AML-193 (cell line): Measurements from ENCODE around the gene BNC2.

ENCODE experiments used
- DNase-seq, 2 experiments: peaks; one replicate each; lab custom pipeline; 2025; lab: John Stamatoyannopoulos, UW

Gene BNC2

DNA sequence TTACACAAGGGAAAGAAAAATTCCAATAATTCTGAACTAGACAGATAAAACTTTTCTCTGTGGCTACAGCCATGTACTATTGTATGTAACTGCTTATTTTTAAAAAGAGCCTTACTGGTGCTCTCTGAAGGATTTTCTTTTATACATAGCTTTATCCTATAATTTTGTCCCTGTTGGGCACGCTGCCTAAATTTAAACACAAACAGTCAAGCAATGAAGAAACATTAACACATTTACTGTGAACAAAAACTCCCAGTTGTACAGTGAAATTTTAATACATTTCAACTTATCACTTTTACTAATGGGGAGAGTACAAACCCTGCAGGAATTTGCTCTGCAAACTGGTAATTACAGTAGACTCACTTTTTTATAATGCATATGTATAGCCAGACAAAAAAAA lies 273.3 kb downstream of the BNC2 start:
- DNase-seq = no peak

GRCh38 chr9:16595227-16595626 lies 275.2 kb downstream of the BNC2 start:
- no peak for DNase-seq

DNA sequence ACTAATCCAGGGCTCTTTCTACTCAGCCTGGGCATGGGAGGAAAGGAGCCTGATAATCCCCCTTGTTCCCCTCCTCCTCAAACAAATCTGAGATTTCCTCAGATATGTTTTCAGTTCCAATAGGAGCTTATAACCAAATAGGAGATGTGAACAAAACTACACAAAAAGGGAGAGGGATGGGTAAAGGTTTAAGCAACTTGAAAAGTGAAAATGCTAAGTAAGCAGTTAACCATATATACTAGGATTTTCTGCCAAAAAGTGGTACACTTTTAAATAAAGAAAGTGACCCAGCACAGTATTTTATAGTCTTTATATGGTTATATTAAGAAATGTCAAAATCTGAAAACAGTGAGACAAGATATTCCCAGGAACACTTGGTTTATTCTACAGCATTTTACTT lies 275.7 kb downstream of the BNC2 start:
- DNase-seq = no peak

DNA sequence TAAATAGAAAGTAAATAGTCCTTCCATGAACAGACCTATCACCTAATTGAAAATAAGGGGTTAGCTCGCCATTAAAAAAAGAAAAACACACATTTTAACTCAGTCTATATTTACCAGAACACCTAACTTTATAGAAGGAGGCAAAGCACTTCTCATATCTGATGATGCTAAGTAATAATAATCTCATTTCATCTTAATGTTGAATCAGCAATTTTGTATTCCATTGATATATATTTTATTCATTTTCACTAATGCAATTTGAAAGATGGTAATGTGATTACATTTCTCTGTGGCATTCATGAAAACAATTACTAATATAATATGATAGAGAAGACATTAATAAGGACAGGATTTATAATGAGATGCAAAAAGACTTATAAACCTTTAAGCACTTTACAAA lies 276.7 kb downstream of the BNC2 start:
- DNase-seq = no peak

GRCh38 chr9:16591092-16591491 lies 279.4 kb downstream of the BNC2 start:
- DNase-seq = no peak

- no peak for DNase-seq
These were observed 284.9 kb downstream of the BNC2 start for GRCh38 chr9:16585591-16585990.

- no peak for DNase-seq
These were observed 290.5 kb downstream of the BNC2 start for GRCh38 chr9:16579872-16580432.

- DNase-seq = no peak
These were observed 294.6 kb downstream of the BNC2 start for GRCh38 chr9:16575986-16576245.

DNA sequence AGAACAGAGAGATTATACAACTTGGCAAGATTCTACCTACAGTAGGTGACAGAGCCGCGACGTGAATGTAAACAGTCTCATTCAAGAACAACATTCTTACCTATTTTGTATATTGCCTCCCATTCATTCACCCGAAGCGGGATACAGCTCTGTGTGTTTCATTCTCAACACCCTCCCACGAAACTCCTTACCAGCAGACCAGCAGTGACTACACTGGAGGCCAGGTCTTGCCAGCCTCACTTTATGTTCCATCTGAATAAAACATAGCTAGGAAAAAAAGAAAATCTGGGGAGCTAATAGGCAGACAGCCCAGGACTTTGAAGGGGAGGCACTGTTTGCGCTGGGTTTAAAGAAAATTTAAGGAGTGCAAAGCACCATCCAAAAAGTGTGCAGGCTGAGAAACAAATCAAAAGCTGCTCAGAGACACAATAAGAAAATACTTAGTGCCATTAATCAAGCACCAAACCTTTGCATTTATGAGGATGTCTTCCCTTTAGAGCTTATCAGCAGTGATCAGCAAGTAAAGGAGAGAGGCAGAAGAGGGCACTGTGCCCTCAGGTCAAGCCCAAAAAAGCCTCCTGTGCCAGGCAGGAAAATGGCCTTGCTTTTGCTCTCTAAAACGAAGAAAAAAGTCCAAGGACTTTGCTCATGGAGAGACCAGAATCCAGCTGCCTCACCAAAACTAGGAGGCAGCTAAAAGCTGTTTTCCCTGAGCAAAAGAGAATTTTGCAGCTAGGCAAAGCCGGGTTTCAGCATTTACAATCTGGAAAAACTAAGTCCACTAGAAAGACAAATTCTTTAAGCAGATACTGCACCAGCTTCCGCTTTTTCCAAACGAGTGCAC lies 295.1 kb downstream of the BNC2 start:
- no peak for DNase-seq

- no peak for DNase-seq
These were observed 298.3 kb downstream of the BNC2 start for GRCh38 chr9:16572005-16572734.

GRCh38 chr9:16571127-16571802 lies 299.2 kb downstream of the BNC2 start:
- DNase-seq = no peak

- DNase-seq = no peak
These were observed 307.0 kb downstream of the BNC2 start for GRCh38 chr9:16563446-16563845.

DNA sequence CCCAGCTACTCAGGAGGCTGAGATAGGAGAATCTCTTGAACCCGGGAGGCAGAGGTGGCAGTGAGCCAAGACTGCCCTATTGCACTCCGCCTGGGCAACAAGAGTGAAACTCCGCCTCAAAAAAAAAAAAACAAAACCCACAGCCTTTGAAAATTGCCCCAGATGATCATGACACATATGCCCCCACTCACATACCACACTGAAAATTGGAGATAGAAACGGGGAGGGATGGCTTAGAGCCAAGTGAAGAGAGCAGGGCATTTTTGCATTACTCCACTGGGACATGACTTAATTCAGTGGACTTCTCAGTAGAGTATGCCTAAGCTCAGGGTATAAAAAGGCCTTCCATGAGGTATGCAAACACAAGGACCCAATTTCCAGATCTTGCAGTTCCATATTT lies 309.3 kb downstream of the BNC2 start:
- DNase-seq = no peak

GRCh38 chr9:16559418-16560188 lies 310.9 kb downstream of the BNC2 start:
- no peak for DNase-seq

GRCh38 chr9:16555802-16556201 lies 314.7 kb downstream of the BNC2 start:
- no peak for DNase-seq

- no peak for DNase-seq
These were observed 316.5 kb downstream of the BNC2 start for GRCh38 chr9:16553869-16554540.

GRCh38 chr9:16552252-16552651 lies 318.2 kb downstream of the BNC2 start:
- DNase-seq = no peak

GRCh38 chr9:16551692-16552091 lies 318.8 kb downstream of the BNC2 start:
- DNase-seq = no peak

DNA sequence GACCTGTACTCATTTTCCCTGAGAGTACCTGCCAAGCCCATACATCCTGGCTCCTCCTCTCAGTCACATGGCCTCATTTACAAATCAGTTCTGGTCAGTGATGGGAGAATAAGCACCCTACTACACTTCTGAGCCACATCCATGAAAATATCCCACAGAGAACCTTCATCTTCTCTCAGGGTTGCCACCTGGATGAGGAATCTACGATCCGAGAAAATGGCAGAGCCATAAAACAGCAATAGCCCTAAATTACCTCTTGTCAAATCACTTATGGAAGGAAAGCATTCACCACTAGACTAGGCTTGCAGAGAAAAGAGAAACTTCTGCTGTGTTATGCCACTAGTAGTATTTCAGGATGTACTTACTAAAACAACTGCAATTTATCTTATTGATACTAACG lies 324.8 kb downstream of the BNC2 start:
- no peak for DNase-seq

DNA sequence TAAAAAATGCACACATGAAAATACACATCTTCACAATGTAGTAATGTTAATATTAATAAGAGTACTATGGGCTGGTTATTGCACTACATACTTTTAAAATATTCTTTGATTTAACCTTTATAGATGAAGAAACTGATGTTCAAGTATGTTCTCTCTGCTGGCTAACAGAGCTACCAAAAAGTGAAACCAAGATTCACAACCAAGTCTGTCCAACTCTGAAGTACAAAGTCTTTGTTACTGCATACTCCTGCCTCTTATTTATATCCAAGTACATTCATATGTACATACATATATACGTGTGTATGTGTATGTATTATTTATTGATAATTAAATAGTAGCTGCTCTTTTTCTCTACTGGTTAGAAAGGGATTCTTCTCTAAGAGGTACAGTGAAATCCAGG lies 325.6 kb downstream of the BNC2 start:
- DNase-seq = no peak

GRCh38 chr9:16543686-16544085 lies 326.8 kb downstream of the BNC2 start:
- DNase-seq = no peak

DNA sequence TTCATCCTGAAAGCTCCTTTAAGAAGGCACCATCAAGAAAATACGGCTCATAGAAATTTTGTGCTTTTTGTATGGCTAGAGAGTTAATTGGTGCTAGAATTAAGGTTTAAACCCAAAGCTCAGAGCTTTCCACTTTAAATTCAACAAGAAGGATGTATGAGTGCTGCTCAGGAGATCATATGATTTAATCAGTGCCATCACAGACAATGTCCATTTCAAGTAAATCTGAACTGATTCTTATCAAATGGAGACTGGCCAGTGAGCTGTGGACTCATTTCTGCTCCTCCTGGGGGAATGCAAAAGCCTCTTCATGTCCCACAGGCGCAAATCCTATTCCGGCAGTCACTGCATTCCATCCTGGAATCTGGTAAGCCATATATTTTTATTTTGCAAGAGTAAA lies 327.2 kb downstream of the BNC2 start:
- no peak for DNase-seq
